Kidney capillary endothelial cell (primary cell): Measurements from ENCODE around the gene STK32A.

ENCODE experiments used
- DNase-seq: peaks from one replicate; pipeline ENCODE4 v3.0.0-alpha.2; 2018; ENCODE audit warnings: low spot score

Gene STK32A

DNA sequence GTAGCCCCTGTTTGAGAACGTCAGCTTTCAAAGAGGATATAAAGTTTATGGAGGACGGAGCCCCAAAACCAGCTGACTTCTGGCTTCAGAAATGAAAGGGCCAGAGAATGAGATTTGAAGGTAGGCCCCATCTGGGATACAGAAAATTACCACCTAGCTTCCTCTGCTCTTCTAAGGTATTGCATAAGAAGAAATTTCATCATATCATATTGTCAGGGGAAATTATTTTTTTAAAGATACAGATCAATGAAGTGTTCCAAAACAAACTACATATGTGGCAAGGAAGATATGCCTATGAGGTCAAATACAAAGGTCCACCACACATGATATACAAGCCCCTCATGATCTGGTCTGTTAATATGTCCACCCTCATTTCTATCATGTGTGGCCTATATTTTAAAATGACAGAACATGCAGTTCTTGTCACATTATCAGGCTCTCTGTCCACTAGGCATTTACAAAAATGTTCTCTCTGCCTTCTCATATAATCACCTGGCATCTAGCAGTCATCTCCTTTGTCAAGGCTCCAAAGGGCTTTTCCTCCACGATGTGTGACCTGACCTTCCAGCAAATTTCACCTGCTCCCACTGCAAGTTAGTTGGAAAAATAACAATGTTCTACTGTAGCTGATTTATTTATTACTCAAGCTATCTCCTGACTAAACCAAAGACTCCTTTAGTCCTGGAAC, 192.0 kb downstream of the STK32A start:
- DNase-seq, result no peak

DNA sequence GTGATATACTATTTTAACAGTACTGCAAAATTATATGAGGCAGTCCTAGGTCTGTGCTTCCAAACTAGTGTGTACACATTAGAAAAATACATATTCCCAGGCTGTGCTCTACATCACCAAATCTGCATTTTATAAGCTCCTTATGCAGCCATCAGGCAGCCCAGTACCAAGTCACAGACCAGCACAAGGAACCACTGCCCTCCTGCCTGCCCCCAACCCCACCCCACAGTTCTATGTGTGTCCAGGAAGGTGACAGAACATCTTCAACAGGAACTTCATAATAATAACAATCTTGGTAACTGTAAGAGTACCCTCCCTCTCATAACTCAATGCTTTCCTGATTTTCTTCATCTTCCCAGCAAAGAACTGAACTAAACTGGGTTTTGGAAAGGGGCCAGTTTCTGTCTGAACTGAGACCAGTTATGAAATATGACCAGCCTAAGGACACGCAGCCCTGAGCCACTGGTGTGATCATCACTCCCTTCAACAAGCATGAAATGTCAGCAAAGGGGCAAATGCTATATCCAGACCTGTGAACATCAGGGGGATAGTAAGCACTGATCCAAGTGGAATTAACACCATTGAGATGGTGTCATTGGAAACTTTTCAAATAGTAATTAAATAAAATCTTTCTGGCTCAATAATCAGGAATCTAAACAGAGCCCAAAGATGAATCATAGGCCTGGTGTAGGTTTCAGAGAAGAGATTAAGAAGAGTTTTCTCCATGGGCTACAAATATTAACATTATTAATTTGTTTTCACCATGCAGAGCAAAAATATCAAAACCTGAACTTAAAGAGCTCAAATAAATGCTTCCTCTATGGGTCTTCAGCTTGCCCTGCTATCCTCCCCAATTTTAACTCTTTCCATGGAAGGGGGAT, 192.9 kb downstream of the STK32A start:
- DNase-seq, result no peak

DNA sequence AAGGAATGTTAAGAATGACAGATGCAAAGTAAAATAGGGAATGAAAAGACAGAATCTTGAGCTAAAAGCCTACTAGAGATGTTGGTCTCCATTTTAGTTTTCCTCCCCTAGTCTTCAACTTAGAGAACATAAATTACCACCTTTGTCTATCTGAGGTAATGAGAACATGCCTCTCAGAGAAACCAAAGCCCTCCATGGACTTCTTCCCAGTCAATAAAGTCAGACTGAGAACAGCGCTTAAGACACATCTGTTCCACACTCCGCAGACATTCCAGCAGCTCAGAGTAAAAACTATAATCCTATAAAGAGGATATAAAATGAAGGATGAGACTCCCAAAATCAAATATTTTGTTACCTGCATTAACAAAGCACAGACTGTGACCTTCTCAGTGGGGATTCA, 195.8 kb downstream of the STK32A start:
- DNase-seq, result no peak

DNA sequence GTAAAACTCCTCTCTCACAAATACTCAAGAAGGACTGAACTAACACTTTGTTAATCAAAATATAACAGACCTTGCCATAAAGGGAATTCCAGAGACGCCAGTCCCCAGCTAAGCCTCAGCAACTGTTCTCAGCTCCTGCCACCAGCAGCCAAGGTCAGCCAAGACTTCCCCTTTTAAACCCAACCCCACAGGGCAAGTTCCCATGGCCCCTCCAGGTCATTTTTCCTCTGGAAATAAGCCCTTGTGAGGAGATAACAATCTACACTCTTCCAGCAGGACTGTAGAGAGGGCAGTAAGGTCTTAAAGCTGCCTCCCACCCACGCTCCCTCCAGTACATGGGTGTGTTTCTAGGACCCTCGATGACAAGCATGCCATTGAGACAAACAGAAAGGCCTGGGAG, 196.8 kb downstream of the STK32A start:
- no peak for DNase-seq

DNA sequence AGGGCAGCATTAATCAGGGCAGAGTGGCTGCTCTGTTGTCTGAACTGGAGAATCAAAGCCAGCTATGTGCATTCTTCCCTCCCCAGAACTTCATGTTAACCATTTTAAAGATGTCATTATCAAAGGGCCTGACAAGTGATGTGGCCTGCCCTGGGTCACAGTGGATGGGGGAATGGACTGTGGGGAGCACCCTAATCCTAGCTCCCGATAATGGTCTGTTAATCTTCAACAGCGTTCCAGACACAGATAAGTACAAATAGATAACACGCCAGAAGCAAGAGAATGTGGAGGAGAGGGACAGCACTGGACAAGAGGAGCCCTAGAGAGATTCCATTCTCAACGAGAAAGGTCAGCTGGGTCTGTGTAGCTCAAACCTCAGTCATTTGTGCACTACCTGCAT, 197.5 kb downstream of the STK32A start:
- no peak for DNase-seq

DNA sequence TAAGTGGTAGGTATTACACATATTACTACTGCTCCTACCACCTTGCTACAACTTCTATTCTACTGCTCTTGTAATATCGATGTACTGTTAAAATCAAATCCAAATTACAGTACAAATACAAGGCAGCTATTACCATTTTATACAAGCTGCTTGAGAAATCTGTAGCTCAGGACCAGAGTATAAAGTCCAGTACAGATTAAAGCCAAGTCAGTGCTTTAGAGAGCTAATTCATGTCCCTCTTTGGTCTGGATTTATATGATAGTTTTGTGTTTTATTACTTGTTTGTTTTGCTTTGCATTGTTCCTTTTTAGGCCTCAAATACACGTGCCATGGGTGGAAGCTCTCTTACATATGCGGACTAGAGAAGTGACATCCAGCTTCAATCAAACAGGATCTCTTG, 199.2 kb downstream of the STK32A start:
- DNase-seq, result no peak

DNA sequence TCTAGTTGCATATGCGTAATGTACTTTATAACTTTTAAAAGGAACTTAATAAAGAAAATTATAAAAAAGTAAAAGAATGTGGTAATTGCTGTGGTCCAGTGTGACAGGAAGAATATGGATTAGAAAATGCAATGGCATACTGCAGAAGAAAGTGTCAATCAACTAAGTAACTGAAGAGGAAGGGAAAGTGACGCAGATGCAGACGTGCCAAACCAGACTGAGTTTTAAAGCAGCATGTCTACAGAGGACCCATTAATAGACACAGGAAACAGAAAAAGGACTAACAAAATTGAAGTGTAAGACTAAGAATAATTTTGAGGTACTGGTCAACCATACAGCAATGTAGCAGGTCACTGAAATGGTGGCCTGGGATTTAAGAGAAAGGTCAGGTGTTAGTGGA, 201.8 kb downstream of the STK32A start:
- no peak for DNase-seq

DNA sequence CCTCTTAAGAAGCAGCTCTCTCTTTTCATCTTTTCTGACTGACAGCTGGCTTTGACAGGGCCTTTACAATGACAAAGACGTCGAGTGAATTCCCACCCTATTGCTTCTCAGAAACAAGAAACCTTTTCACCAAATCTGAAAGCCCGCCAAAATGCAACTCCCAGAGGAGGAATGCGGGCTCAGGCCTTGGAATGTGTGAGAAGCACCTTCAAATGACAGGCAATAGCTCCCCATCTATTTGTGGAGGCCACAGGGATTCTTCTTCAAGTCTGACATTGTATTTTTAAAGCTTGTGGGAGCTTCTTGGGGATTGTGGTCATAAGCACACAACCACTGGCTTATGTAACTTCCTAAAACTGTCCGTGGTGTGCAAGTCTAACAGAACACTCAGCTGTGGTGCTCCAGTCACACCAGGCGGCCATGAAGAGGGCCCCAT, 202.4 kb downstream of the STK32A start:
- DNase-seq, result no peak
